Measurements from ENCODE around the gene LILRB4. TPM values are rescaled to one million over a fixed set of nuclear protein-coding genes. Genes with fewer than 3 reads are reported as not detected.

The LILRB4 gene
- total and polyA plus RNA-seq, 11 donors, result 0.69 to 40.9 (median 2.0) TPM

GRCh38 chr19:54661846-54662481 lies 821 bp upstream of the LILRB4 start:
- Histone ChIP-seq H3K36me3 (peaks cover 0 to 20% (median 0%) of the 10 kb centered on the region in 9 donors), H3K27ac (peak overlapping the region in 1 of 12 donors; percentile 67), H3K9me3 (peaks cover 0 to 3% (median 0%) of the 10 kb centered on the region in 12 donors), H3K27me3 (peaks cover 0 to 10% (median 0%) of the 10 kb centered on the region in 9 donors), H3K4me3 (no peak overlapping the region), H3K4me1 (peaks cover 0 to 15% (median 0%) of the 10 kb centered on the region in 12 donors)
- ATAC-seq, result no peak
- WGBS, 4 donors, result 72 to 87% (median 79%) methylated on average over 13 of the region's 13 CpGs
- TF ChIP-seq CTCF (IDR thresholded peaks at IDR 0.05) (no peak), POLR2A (IDR thresholded peaks at IDR 0.05) (no peak)
- no peak for DNase-seq
- intact Hi-C loops (cut with DNase I), result loop anchor here in 1 of 10 donors (10.0 kb wide), 1 partner anchor 263 kb away; no protein-coding TSS in a partner anchor

- Histone ChIP-seq H3K4me1 (peaks cover 0 to 15% (median 0%) of the 10 kb centered on the region in 12 donors), H3K27ac (no peak overlapping the region), H3K27me3 (peaks cover 0 to 10% (median 0%) of the 10 kb centered on the region in 9 donors), H3K36me3 (peaks cover 0 to 20% (median 0%) of the 10 kb centered on the region in 9 donors), H3K9me3 (peaks cover 0 to 27% (median 11%) of the 10 kb centered on the region in 12 donors), H3K4me3 (peak overlapping the region in 1 of 12 donors; percentile 53)
- TF ChIP-seq POLR2A (IDR thresholded peaks at IDR 0.05) (no peak), CTCF (IDR thresholded peaks at IDR 0.05) (no peak)
- WGBS, 4 donors, result 77 to 83% (median 79%) methylated on average over 6 of the region's 6 CpGs
- no peak for DNase-seq
- no peak for ATAC-seq
- intact Hi-C loops (cut with DNase I), result loop anchor here in 1 of 10 donors (10.0 kb wide), 1 partner anchor 259 kb away; no protein-coding TSS in a partner anchor
Observed at GRCh38 chr19:54665530-54665929, 2.7 kb downstream of the LILRB4 start.

- no peak overlapping the region for H3K27ac ChIP-seq
- H3K9me3 ChIP-seq, result peaks cover 0 to 27% (median 11%) of the 10 kb centered on the region in 12 donors
- DNase-seq, result no peak
- TF ChIP-seq POLR2A (IDR thresholded peaks at IDR 0.05) (no peak), CTCF (IDR thresholded peaks at IDR 0.05) (no peak)
- H3K4me1 ChIP-seq, result peaks cover 0 to 11% (median 0%) of the 10 kb centered on the region in 12 donors
- WGBS, 4 donors, result 78 to 88% (median 82%) methylated on average over 12 of the region's 12 CpGs
- no peak overlapping the region for H3K4me3 ChIP-seq
- peaks cover 0 to 20% (median 0%) of the 10 kb centered on the region in 9 donors for H3K36me3 ChIP-seq
- peaks cover 0 to 10% (median 0%) of the 10 kb centered on the region in 9 donors for H3K27me3 ChIP-seq
- intact Hi-C loops (cut with DNase I), result loop anchor here in 1 of 10 donors (10.0 kb wide), 1 partner anchor 258 kb away; no protein-coding TSS in a partner anchor
- no peak for ATAC-seq
Observed at GRCh38 chr19:54667217-54667616, 4.4 kb downstream of the LILRB4 start.

- intact Hi-C loops (cut with DNase I), result loop anchor here in 1 of 10 donors (10.0 kb wide), 1 partner anchor 256 kb away; no protein-coding TSS in a partner anchor
- Histone ChIP-seq H3K36me3 (peaks cover 0 to 20% (median 0%) of the 10 kb centered on the region in 9 donors), H3K27ac (no peak overlapping the region), H3K4me1 (peaks cover 0 to 16% (median 0%) of the 10 kb centered on the region in 12 donors), H3K27me3 (peaks cover 0 to 15% (median 0%) of the 10 kb centered on the region in 9 donors), H3K4me3 (no peak overlapping the region), H3K9me3 (peaks cover 0 to 27% (median 11%) of the 10 kb centered on the region in 12 donors)
- no peak for DNase-seq
- ATAC-seq, result no peak
- TF ChIP-seq POLR2A (IDR thresholded peaks at IDR 0.05) (no peak), CTCF (IDR thresholded peaks at IDR 0.05) (no peak)
- 44 to 57% (median 52%) methylated on average over 1 of the region's 1 CpG for WGBS, 4 donors
Observed at GRCh38 chr19:54668353-54668752, 5.6 kb downstream of the LILRB4 start.
